ENCODE results near the gene SHLD2.
"Not testable (repeated sequence)": the region's sequence is repeated elsewhere in the genome, so short reads cannot be mapped to it uniquely, and the experiment has no call there.

Gene SHLD2

DNA sequence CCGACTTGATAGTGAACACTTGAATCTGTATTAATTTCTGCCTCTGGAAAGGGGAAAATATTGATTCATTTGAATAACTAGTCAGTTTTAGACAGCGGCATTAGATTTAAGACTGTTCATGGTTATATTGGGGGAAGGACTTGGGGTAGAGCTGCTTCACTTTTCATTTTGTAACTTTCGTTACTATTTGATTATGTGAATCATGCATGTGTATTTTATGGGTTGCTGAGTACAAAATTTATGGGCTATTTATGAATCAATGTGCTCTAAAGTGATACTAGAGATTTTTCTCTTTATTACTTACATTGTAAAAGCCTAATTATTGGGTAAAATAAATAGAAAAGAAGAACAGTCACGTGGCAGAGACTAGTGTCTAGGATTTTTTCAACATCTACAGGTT, 5.3 kb upstream of the SHLD2 start:
- no peak for DNase-seq

DNA sequence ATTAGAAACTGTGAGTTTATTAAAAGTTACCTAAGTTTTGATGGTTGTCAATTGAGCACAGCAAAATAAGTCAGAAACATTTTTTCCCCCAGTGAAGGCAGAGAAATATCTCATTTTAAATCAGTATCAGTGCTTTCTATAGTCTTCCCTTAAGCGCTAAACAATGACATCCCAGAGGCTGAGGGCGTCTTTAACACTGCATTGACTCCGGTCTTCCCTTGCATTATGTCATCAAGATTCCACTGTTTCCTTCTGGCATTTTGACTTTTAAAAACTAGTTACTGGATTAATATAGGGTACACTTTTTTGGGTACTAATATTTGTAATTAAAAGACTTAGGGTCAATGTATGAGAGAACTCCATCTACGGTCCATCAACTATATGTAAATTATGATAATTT, 4.2 kb upstream of the SHLD2 start:
- DNase-seq, result no peak

DNA sequence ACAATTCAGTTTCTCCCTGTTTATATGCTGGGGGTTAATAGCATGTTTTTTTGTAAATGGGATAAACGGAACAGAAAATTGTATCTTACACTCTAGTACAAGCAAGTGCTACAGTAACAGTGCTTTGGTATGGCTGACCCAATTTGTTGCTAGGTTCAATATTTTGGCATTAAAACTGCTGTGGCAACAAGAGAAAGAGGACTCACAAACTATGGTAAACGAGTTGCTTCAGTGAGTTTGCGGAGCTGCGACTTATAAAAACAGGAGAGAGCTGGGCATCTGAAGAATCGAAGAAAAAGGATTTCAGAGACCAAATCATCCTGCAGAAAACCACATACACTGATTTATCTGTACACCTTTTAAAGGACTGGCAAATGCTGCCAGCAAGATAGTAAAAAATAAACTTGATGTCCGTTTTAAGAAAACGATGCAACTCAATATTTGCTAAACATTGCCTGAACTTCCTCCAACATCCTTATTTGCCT, 2.6 kb upstream of the SHLD2 start:
- no peak for DNase-seq

DNA sequence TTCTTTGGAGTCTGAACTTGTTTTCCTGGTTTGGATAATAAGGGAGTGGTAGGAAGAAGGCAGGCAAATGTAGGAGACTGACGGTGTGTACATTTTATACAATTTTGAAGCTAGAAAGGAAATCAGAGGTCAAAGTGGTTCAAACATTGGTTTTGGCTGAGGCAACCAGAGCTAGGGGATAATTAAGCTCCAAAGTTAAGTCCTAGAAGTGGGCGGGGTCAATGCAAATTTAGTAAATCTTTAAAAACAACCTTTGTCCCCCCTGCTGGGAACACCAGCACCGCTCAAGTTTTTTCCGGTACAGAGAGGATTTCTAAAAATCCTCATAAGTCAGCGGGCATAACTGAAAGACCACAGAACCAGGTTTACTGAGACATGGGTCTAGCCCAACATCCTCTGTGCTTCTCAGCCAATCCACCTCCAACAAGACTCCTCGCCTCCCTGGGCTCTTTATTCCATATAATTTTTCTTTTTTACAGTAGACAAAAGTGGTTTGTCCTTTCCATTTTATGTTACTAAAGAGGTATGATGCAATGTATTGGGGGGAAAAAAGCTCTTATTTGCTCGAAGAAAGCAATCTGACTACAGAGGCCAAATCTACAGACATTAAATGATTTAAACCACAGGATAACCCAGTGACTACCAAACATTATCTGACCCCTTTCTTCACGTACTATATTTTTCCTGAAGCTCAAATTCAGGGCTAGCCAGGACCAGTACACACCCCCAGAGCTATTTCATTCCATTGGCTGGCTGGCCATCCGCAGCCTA, 2.0 kb upstream of the SHLD2 start:
- DNase-seq, result no peak

DNA sequence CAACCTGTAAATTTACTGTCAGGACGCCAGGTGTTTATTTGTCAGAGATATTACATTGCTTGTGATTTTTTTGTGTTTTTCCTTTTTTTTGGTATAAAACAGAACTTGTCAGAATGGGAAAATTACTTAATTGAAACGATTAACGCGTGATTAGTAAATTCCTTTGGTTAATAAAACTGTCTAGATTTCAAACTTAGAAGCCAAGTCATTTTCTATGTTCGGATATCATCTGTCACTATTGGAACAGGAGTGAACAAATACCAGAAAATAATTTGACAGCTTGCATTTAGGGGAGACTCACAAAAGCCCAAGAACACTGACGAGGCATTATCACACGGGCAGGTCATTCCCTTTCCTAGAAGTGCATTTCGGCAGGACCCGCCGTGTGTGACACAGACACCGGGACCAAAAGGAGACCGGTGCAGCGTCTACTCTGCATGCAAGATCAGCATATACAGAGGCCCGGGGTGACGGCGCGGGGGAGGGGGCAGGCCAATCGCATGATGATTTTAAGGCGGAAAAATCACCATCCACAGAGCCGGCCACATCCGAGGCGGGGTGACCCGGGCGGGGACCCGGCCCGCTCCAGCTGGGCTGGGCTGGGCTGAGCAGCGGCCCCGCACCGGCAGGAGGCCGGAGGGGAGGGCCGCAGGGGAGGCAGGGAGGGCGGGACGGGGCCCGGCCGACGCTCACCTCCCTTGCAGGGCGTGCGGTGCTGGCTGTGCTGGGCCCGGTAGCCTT, 1.2 kb upstream of the SHLD2 start:
- no peak for DNase-seq

DNA sequence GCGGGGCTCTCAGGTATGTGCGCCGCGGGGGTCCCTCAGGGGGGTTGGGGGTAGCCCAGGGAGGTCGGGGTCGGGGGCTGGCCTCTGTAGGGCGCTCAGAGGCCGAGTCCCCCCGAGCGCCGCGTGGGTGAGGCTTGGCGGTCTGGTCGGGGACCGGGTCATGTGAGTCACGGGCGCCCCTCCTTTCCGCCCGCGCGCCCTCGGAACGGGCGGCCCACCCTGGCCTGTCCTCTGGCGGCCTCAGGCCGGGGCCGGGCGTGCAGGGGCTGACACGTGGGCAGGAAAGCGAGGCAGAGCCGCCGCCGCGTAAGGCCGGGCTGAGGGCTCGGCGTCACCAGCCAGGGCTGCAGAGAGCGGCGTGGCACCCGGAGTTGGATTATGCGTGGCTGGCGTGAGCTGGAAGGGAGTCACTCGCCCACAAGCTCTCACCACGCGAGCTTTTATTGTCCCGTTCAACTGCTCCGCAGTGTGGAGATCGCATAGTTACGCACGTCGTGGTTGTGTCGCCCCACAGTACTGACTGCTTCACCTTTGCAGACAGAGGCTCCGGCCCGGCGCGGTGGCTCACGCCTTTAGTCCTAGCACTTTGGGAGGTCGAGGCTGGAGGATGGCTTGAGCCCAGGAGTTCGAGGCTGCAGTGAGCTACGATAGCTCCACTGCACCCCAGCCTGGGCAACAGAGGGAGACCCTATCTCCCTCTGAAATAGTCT, 385 bp downstream of the SHLD2 start:
- DNase-seq, result no peak

DNA sequence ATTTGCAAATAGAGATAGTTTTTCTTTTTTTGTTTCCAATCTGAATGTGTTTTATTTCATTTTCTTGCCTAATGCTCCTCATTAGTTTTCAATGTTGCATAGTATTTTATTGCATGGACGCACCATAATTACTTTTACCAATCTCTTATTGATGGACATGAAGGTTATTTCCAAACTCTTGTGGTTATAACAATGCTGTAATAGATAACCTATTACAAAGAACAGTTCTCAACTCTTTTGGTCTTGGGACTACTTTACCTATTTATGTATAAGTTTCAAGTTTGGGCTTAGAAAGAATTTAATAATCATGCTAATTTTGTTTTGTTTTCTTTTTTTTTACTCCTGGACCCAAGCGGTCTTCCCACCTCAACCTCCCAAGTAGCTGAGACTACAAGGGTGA, 7.0 kb downstream of the SHLD2 start:
- DNase-seq, result no peak

DNA sequence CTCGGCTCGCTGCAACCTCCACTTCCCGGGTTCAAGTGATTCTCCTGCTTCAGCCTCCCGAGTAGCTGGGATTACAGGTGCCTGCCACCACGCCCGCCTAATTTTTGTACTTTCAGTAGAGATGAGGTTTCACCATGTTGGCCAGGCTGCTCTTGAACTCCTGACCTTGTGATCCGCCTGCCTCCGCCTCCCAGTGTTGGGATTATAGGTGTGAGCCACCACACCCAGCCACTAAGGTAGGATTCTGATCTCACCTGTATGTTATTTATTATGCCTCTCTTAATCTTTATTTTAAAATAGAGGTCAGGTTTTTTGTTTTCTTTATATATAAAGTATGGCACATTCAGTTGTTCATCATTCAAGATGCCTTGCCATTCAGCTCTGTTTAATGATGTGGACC, 9.7 kb downstream of the SHLD2 start:
- DNase-seq, result not testable (repeated sequence)

DNA sequence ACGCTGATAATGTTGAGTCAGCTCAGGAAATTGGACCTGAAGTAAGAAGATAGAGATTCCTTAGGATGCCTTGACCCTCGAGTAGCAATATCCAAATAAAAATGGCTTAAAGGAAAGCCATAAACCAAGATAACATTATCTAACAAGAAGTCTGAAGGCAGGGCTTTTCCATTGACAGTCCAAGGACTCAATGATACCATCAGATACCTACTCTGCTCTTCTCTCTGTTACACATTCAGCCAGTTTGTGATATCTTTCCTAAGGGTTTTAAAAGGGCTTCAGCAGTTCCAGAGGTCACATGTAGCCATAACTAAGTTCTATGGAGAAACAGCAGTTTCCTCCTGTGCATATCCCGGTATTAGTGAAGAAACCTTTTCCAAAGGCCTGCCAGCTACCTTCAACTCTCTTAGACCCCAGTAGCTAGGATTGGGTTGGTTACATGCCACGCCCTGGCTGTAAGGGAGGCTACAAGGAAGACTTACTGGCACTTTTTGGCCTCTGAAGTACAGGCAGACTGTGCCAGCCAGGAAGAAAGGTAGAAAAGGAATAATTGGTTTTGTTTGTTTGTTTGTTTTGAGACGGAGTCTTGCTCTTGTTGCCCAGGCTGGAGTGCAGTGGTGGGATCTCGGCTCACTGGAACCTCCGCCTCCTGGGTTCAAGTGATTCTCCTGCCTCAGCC, 10.6 kb downstream of the SHLD2 start:
- DNase-seq, result no peak

DNA sequence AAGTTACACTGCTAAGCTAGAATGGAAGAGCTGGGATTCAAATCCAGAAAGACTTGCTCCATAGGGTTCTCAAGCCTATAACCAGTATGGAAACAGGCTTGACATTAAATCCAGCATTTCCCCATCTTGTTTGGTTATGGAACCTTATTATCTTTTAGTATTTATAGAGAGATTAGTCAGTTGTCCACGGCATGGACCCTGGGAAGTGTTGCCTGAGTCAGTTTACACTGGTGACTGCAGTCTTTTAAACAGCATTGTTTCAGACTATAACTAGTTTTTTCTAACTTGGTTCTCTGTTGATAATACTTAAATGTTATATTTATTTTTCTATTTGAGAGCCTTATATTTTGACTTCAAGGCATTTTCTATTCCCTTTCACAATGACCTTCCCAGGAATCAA, 23.1 kb downstream of the SHLD2 start:
- DNase-seq, result not testable (repeated sequence)

DNA sequence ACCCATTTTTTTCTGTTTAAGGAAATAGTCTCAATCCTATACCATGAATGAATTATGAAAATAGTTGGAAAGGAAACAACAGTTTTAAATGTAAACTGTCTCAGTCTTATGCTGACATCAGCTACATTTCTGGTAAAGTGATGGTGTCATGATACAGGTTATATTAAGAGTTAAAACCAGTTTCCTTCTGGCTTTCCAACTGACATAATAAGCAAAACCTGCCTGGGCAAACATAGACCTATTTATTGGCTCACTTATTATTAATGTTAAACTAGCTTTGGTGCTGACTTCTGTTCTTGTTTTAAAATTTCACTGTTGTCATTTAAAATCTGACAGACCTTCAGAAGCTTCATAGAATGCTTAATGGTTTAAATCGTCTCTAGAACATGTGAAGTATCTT, 24.0 kb downstream of the SHLD2 start:
- DNase-seq, result not testable (repeated sequence)

DNA sequence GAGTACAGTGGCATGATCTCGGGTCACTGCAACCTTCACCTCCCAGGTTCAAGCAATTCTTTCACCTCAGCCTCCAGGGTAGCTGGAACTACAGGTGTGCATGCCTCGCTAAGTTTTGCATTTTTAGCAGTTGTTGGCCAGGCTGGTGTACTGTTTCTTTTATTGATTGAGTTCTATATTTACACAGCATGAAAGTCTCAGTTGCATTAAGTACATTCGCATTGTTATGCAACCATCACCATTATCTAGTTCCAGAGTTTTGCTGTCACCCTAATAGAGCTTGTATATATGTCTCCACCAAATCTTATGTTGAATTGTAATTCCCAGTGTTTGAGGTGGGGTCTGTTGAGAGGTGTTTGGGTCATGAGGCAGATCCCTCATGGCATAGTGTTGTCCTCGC, 28.3 kb downstream of the SHLD2 start:
- not testable (repeated sequence) for DNase-seq

DNA sequence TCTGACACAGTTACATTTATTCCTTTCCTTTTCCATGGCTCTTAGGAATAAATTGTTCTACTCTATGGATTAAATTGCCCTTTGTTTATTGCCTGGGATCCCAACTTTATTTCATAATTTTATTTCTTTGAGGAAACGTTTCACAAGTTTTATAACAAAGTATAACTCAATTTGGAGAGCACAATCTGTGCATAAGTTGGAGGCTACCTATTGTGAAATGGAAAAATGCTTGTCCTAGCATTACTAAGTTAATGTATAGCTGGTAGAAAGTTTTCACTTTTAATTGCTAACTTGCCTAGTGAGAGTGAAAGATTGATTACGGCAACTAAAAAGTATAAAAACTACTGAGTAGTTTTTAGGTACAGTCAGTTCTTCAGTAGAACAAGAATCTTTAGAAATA, 32.0 kb downstream of the SHLD2 start:
- DNase-seq, result not testable (repeated sequence)

DNA sequence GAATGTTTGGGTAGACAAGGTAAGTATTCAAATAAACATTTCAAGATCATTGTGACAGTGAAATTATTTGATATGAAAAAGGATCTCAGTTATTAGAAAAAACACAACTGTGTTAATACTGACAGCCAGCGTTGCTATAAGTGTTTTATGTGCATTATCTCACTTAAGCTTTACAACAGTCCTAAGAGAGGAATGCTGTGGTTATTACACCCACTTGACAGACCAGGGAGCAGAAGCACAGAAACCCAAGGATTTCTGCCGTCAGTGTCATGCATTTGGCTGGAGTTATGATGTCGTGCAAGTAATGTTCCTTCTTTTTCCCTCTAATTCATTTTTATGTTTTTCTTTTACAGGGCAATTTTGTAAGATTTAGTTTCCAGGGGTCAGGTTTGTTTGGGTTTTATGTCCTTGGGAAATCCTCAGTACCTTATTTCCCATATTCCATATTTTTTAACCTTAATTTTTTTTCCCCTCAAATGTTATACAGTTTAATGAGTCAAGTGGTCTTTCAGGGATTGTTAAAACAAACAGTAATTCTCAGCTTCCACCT, 32.7 kb downstream of the SHLD2 start:
- DNase-seq, result not testable (repeated sequence)

DNA sequence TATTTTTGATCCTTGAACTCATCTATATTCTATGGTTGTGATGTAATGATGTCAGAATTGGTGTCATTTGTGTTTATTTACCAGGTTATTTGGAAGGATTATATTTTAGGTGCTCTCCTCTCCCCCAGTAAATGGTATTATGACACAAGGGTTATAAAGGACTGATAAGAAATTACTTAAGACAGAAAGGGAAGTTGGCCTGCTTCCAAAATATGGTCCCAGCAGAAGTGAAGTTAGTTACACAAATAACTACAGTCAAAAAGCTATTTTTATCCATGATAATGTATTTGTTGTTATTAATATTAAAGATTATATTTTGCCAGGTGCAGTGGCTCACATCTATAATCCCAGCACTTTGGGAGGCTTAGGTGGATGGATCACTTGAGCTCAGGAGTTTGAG, 37.2 kb downstream of the SHLD2 start:
- not testable (repeated sequence) for DNase-seq

DNA sequence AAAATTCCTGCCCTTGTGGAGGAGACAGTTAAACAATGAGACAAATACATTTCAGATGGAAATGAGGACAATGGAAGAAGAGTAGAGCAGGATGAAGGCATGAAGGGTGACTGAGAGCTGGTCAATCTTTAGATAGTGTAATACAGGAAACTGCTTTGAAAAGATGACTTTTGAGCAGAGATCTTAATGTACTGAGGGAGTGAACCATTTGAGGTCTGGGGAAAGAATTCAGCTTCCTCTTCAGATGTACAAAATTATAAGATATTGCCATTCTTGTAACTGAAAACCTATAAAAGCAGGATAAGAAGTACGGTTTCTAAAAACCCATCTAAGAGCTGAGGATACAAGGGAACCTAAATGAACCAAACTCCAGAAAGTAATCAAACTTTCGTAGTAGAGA, 38.9 kb downstream of the SHLD2 start:
- DNase-seq, result not testable (repeated sequence)

DNA sequence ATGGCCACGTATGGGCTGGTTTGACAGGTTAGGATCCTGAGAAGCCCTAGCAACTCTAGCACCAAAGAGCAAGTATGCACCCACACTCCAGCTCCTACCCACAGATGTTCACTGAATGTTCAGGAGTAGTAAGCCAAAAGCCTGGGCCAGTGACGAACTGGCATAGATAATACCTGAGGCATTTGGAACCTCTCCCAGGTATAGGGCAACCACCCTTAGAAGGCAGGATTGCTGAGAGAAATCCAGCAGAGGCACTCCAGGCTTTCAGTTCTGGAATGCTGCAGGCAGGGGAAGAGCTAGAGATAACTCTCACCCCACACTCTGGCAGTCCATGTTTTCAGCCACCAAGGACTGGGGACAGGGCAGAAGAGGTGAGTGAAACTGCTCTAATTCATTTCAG, 39.4 kb downstream of the SHLD2 start:
- not testable (repeated sequence) for DNase-seq

DNA sequence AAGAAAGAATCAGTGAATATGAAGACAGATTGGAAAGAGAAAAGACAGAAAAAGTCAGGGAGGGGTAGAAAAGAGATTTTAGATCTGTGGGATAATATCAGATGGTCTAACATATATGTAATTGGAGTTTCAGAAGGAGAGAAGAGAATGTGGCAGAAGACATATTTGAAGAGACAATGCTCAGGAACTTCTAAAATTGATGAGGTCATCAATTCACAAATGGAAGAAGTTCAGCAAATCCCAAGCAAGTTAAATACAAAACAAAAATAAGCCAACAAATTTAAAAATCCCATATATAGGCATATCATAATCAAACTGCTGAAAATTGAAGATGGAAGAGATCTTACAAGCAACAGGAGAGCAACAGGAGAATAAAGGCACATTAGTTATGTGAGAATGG, 42.5 kb downstream of the SHLD2 start:
- DNase-seq, result not testable (repeated sequence)

DNA sequence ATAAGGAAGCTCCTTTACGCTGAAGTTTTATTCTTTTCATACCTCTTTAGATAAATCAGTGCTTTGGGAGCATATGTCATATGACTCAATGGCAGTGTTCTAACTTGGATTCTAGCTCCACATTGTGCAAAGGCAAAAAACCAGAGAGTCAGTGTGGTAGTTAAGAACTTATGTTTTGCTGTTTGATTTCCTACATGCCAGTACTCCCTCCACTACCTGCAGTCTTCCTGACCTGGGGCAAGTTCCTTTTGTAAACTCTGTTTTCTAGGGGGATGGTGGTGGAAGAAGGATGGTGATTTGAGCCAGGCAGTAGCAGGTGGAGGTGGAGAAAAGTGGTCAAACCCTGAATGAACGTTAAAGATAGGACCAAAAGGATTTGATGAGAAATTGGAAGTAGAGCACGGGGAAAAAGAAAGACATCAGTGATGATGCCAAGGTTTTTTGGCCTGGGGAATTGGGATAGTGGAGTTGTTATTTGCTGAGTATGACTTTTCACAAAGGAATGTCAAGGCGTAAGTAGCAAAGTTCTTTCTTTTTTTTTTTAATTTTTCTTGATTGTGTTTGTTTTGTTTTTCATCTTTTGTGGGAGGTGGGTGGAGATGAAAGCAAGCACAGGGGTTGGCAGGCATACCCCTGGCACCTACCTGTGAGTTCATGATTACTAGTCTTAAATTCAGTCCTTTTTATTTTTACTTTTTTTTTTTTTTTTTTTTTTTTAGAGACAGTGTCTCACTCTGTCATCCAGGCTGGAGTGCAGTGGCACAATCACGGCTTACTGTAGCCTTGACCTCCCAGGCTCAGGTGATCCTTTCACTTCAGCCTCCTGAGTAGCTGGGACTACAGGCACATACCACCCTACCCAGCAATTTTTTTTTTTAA, 47.5 kb downstream of the SHLD2 start:
- DNase-seq, result not testable (repeated sequence)

DNA sequence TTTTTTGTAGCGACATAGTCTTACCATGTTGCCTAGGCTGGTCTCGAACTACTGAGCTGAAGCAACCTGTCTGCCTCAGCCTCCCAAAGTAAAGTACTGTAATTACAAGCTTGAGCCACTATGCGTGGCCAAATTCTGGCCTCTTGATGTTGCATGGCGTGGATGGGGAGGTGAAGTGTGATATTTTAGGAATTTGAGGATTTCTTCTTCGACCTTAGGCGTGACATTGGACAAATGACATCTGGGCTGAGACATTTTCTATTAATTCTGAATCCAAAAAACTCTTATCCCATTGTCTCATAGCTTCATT, 48.1 kb downstream of the SHLD2 start:
- DNase-seq, result not testable (repeated sequence)

DNA sequence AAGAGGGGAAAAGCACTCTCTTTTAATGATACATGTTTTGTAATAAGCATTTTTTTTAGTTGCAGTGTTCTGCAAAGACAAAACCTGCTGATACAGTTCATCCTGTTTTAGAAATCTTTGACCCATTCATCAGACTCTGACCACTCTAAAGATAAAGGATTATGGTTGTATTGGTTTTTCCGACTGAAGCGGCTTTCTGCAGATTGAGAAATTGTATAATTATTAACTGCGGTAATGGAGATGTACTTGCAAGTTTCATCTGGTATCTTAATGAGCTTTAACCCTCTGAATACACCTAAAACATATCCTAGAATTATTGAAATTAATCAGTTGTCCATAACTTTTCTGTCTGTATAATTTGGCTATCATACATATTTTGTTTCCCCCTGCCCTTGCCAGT, 50.6 kb downstream of the SHLD2 start:
- not testable (repeated sequence) for DNase-seq

All from NCI-H1105 (cell line).